ENCODE results near the gene KIAA1328.

The KIAA1328 gene

DNA sequence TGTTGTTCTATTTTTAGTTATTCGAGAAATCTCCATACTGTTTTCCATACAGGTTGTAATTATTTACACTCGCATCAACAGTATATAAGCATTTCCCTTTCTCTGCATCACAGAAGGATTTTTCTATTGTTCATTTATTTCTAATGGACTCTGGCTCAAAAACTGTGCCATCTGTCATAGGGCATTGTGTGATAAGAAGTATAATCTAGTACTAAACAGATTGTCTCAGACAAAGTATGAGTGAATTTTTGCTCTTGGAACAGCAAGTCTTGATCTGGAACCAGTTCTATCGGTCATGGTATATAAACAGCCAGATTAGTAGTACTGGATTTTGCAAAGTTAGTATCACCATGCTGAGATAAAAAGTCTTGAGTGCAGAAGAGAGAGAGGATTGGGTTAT is 145.8 kb downstream of the KIAA1328 start:
- no peak for DNase-seq

- no peak for DNase-seq
These were observed 148.2 kb downstream of the KIAA1328 start for GRCh38 chr18:36977121-36977520.

GRCh38 chr18:36993068-36993467 is 164.1 kb downstream of the KIAA1328 start:
- no peak for DNase-seq

DNA sequence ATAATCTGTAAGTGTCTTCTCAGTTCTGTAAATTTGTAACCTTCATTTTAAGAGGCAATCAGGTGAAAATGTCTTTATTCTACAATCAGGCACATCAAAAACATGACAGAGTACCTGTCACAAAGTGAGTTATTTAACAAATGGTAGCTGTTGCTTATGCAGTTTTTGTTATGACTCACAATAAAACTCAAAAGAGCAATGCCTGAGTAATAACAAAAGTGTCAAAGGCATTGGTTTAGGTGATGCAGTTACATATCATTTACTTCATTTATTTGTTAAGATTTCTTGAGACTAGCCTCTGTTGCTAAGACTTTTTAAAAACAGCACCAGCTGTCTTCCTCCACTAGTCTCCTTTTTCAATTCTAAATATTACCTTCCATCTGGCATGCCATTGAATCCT is 177.8 kb downstream of the KIAA1328 start:
- no peak for DNase-seq

DNA sequence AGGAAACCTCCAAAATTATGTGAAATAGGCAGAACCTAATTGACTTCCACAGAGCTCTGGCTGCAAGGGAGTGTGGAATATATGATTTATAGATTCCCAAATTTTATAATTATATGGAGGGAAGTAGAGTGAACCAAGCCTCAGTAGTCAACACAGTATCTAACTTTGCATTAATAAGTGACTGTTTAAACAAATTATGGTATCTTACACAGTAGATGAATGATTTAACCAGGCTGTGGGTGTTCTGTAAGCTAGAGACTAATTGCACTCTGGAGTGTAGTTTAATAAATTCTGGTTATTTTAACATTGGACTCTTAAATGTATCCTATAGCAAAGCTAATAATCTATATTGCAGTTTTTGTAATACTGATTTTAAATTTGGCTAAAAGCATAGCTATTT is 183.5 kb downstream of the KIAA1328 start:
- no peak for DNase-seq

- no peak for DNase-seq
These were observed 190.4 kb downstream of the KIAA1328 start for GRCh38 chr18:37019157-37019827.

GRCh38 chr18:37033419-37033818 is 204.5 kb downstream of the KIAA1328 start:
- no peak for DNase-seq

GRCh38 chr18:37042381-37042780 is 213.5 kb downstream of the KIAA1328 start:
- DNase-seq: no peak

- no peak for DNase-seq
These were observed 226.3 kb downstream of the KIAA1328 start for GRCh38 chr18:37055137-37055802.

DNA sequence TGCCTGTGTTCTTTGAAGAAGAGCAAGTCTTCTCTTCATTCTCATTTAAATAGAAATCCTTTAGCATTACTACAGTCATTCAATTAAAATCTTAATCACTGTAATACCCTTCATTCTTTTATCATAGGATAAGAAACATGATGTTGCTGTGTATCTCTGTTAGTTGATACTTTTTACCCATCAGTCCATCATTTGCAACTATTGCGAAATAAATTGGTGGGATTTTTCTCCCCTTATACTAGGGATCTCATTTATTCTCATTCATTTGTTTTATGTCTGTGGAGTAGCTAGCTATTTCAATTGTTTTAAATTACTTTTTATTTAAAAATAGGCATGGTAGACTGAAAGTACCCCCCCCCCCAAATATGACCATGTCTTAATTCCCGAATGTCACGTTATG is 235.3 kb downstream of the KIAA1328 start:
- DNase-seq: no peak

DNA sequence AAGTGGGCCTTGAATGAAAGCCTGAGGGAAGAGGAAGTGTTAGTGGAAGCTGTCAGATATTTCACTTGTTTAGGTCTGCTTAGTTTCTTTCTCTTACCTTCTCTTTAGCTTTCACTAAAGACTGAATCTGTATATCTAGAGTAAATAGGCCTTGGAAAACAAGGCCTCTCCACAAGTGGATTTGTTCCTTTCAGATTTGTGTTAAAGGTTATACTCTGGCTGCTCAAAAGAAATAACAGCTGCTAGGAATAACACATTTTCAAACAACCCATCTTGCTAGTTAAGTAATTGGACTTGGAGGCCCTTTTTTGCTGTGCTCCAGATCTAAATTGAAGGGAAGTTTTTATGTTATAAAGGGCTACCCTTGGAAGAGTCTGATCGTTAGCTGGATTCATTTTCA is 236.3 kb downstream of the KIAA1328 start:
- no peak for DNase-seq

GRCh38 chr18:37084912-37085311 is 256.0 kb downstream of the KIAA1328 start:
- DNase-seq: no peak

DNA sequence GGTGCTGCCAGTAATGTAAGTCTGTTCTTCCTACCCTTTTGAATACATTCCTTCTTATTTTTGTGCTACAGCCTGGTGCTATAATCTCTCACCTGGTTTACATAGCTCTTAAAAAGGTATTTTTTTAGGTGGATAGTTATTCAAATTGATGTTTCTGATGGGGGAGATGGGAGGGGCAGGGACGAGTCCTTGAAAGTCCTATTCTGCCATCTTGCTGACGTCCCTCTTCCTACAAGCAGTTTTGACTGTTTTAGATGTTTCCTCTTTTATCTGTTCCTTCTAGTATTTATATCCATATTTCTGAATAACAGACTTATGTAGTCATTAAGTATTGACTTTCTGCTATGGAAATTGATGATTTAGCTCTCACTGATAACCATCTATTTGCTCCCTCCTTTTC is 256.4 kb downstream of the KIAA1328 start:
- DNase-seq: no peak

DNA sequence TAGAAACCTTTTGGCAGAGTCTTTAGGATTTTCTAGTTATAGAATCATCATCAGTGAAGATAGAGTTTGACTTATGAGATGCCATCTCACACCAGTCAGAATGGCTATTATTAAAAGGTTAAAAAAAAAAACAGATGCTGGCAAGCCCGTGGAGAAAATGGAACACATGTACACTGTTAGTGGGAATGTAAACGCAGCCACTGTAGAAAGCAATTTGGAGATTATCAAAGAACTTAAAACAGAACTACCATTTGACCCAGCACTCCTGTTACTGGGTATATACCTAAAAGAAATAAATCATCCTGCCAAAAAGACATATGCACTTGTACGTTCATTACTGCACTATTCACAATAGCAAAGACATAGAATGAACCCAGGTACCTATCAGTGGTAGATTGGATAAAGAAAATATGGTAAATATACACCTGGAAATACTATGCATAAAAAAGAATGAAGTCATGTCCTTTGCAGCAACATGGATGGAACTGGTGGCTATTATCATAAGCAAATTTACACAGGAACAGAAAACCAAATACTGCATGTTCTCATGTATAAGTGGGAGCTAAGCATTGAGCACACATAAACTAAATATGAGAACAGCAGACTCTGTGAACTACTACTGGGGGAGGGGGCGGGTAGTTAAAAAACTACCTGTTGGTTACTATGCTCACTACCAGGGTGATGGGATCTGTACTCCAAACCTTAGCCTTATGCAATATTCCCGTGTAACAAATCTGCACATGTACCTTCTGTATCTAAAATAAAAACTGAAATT is 279.0 kb downstream of the KIAA1328 start:
- DNase-seq: no peak

GRCh38 chr18:37122877-37123276 is 293.9 kb downstream of the KIAA1328 start:
- DNase-seq: no peak

DNA sequence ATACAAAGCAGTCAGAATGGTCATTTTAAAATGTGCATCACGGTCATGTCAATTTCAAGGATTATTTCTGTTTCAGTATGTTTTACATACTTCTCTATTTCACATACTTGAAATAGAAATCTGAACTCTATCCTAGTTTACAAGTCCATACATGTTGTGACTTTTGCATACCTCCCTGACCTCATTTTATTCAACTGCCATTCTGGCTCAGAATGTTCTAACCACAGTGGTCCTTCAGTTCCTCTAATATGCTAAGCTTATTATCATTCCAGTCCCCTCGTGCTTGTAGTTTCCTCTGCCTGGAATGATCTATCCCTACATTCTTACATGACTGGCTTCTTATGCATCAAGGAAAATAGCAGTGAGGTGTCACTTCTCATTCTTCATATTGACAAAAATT is 295.6 kb downstream of the KIAA1328 start:
- DNase-seq: no peak

GRCh38 chr18:37135177-37135576 is 306.2 kb downstream of the KIAA1328 start:
- no peak for DNase-seq

DNA sequence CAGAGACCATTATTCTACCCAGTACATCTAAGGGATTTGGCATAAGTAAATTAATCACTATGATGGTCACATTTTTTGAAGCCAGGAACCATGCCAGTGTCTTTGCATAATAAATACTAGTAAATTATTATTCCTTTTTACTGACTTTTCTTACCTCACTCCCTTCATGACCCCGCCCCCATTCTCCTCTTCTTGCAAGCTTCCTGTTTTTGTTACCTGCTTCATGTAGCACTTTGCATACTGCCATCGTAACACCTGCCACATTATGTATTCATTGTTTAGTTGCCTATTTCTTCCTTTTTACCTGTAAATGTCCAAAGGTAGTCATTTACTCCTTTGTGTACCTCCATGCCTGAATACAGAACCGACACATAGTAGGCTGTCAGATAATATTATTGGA is 309.5 kb downstream of the KIAA1328 start:
- DNase-seq: no peak

DNA sequence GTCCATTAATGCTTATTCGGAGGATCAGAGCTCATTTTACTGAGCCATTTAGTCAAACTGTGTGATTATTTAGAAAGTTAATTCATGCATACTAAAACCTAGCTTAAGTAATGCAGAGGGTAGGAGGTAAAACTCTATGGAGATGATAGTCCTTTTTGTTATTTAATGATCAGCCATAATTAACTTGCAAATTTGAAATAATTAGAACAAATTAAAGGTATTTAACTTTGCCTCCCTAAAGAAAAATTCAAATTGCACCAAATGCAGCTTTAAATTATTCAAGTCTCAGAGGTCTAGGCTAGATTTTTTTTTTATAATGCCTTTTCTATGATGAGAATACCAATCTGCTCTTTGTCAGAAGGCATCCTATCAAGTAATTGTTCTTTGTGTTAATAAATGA is 310.9 kb downstream of the KIAA1328 start:
- DNase-seq: no peak

DNA sequence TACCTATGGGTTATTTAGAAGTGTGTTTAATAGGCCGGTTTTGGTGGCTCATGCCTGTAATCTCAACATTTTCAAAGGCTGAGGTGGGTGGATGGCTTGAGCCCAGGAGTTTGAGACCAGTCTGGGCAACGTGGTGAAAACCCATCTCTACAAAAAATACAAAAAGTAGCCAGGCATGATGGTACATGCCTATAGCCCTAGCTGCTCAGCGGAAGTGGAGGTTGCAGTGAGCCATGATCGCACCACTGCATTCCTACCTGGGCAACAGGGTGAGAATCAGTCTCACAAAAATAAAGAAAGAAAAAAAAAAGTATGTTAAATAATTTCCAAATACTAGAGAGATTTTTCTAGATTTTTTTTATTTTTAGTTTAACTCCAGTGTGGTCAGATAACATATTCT is 316.0 kb downstream of the KIAA1328 start:
- DNase-seq: no peak

DNA sequence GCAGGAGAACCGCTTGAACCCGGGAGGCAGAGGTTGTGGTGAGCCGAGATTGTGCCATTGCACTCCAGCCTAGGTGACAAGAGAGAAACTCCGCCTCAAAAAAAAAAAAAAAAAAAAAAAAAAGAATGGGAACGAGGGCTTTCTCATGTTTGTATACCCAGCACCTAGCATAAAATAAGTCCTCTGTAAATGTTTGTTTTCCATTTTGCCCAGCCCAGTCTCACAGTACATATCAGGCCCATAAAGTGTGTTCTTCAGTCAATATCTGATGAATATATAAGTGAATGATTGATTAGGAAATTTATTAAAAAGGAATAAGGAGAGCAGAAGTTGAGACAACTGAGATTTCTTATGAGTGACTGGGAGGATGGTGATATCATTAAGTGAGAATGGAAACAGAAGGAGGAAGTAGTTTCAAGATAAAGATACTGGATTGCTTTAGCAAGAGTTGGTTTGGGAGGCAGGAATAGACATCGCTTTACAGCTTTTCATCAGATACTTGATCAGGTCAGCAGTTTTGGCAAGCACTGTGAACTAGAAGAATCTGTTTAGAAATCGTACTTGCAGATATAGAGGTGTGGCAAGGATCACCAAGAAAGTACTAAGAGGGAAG is 327.5 kb downstream of the KIAA1328 start:
- DNase-seq: no peak

DNA sequence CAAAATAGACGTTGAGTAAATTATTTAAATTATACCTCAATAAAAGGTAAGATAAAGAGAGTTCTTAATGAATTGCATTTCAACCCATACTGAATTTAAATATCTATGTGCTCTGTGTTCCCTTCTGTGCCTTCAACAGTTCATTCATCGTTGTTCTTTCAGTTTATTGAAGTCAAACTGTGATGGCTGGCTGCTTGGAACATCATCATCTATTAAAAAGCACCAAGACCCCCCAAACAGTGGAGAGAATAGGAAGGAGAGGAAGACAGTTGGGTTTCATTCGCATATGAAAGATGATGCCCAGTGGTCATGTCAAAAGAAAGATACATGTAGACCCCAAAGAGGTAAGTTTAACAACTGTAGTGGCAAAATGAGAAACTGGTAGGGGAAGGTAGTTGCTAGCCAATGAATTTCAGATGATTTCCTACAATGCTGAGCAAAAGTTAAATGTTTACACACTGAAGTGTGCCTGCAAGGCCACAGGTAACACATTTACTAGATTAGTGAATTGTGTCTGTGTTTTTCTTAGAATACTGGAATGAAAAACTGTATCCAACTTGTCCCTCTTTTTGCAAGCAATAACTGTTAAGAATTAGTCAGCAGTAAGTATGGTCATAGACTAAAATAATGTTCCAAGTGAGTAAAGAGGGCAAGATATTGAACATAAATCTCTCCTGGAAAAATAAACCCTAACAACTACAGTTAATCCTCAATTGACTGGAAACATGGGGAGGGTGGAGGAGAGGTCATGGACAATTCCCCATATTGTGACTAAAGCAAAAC is 331.3 kb downstream of the KIAA1328 start:
- no peak for DNase-seq

DNA sequence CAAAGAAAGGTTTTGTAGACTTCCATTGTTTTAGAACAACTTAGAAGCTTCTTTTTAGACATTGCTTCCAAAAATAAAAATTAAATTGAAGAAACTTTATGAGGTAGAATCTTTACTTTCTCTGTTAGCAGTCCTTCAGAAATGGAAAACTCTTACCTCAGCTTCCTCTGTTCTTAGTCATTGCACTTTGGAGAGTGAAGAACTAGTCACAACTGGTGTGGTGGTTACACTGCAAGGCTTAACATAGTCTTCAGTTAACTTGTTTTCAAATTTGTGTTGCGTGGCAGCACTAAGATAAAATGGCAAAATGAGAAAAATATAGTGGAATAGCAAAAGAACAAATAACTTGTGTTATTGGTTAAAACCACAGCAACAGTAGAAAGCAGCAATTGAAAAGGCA is 332.6 kb downstream of the KIAA1328 start:
- no peak for DNase-seq
